BLaER1 treated with 17β-estradiol and CSF1 and Interleukin-3, amounts not matched to agents 10 nM and 100 nM (cell line): ENCODE data around the gene KIR2DL3.
"Not testable (repeated sequence)": the region's sequence is repeated elsewhere in the genome, so short reads cannot be mapped to it uniquely, and the experiment has no call there.

Experiments used
- H3K27ac ChIP-seq, 11 experiments: shearing (Covaris generic); formaldehyde crosslinking; 2 replicates each; pipeline ENCODE4 v1.8.1; 2022
- H3K27me3 ChIP-seq, 11 experiments: shearing (Covaris generic); formaldehyde crosslinking; 2 replicates each; pipeline ENCODE4 v1.8.1; 2022
- H3K36me3 ChIP-seq, 11 experiments: shearing (Covaris generic); formaldehyde crosslinking; 2 replicates each; pipeline ENCODE4 v1.8.1; 2022
- H3K4me1 ChIP-seq, 10 experiments: shearing (Covaris generic); formaldehyde crosslinking; 2 replicates each; pipeline ENCODE4 v1.8.1; 2022
- H3K4me2 ChIP-seq, 11 experiments: shearing (Covaris generic); formaldehyde crosslinking; 2 replicates each; pipeline ENCODE4 v1.8.1; 2022
- H3K4me3 ChIP-seq, 10 experiments: shearing (Covaris generic); formaldehyde crosslinking; 2 replicates each; pipeline ENCODE4 v1.8.1; 2022
- H3K9ac ChIP-seq, 11 experiments: shearing (Covaris generic); formaldehyde crosslinking; 2 replicates each; pipeline ENCODE4 v1.8.1; 2022
- H3K9me3 ChIP-seq, 11 experiments: shearing (Covaris generic); formaldehyde crosslinking; replicated peaks in 1 of 11; 2 replicates each; pipeline ENCODE4 v1.8.1; 2022
- H4K20me1 ChIP-seq, 11 experiments: shearing (Covaris generic); formaldehyde crosslinking; 2 replicates each; pipeline ENCODE4 v1.8.1; 2022
- Cebpa-rat ChIP-seq, 11 experiments: shearing (Covaris generic); IDR thresholded peaks; 2 replicates each; pipeline ENCODE4 v1.8.1; 2022

The KIR2DL3 gene

DNA sequence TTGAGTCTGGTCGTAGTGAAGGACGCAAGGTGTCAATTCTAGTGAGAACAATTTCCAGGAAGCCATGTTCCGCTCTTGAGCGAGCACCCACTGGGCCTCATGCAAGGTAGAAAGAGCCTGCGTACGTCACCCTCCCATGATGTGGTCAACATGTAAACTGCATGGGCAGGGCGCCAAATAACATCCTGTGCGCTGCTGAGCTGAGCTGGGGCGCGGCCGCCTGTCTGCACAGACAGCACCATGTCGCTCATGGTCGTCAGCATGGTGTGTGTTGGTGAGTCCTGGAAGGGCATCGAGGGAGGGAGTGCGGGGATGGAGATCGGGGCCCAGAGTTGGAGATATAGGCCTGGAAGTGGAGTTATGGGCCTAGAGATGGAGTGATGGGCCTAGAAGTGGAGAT, at the start of gene KIR2DL3:
KIR2DL3 (plus strand) TSS at position 208 of the 400 bp plus-strand sequence; CDS start at position 241, 33 bp downstream.
- H3K27me3 ChIP-seq, H3K4me1 ChIP-seq, H3K36me3 ChIP-seq, H3K27ac ChIP-seq, H3K4me2 ChIP-seq, H3K9ac ChIP-seq, H3K4me3 ChIP-seq, H4K20me1 ChIP-seq: not testable (repeated sequence)
- peaks cover 5 to 25% (median 16%) of the 10 kb centered on the region in 11 experiments; a peak in 20 of 22 replicates for H3K9me3 ChIP-seq

GRCh38 chr19:54691582-54692297, 46.6 kb upstream of the KIR2DL3 start:
- Histone ChIP-seq H3K36me3 (no peaks in the 10 kb centered on the region), H3K4me2 (peak overlapping the region in 7 of 11 experiments; percentile 14 to 75 (median 63); a peak in 12 of 22 replicates), H3K4me1 (peaks cover 21 to 38% (median 29%) of the 10 kb centered on the region in 10 experiments), H3K4me3 (no peak overlapping the region), H3K27ac (no peak overlapping the region), H3K9ac (no peak overlapping the region), H3K9me3 (peaks cover 0 to 3% (median 0%) of the 10 kb centered on the region in 11 experiments; a peak in 1 of 22 replicates), H4K20me1 (no peaks in the 10 kb centered on the region), H3K27me3 (no peaks in the 10 kb centered on the region)
- TF ChIP-seq Cebpa-rat (IDR thresholded peaks at IDR 0.05) = peak in 6 of 11 experiments; percentile 8 to 44 (median 26); a peak in 5 of 22 replicates

GRCh38 chr19:54692298-54692615, 46.1 kb upstream of the KIR2DL3 start:
- H3K36me3 ChIP-seq = no peaks in the 10 kb centered on the region
- no peak overlapping the region for H3K4me3 ChIP-seq
- H3K27ac ChIP-seq = no peak overlapping the region
- no peaks in the 10 kb centered on the region for H4K20me1 ChIP-seq
- TF ChIP-seq Cebpa-rat (IDR thresholded peaks at IDR 0.05) = no peak
- peaks cover 0 to 3% (median 0%) of the 10 kb centered on the region in 11 experiments; a peak in 1 of 22 replicates for H3K9me3 ChIP-seq
- no peak overlapping the region for H3K9ac ChIP-seq
- peaks cover 26 to 43% (median 34%) of the 10 kb centered on the region in 10 experiments for H3K4me1 ChIP-seq
- peak overlapping the region in 5 of 11 experiments; percentile 28 to 75 (median 65); a peak in 9 of 22 replicates for H3K4me2 ChIP-seq
- no peaks in the 10 kb centered on the region for H3K27me3 ChIP-seq

DNA sequence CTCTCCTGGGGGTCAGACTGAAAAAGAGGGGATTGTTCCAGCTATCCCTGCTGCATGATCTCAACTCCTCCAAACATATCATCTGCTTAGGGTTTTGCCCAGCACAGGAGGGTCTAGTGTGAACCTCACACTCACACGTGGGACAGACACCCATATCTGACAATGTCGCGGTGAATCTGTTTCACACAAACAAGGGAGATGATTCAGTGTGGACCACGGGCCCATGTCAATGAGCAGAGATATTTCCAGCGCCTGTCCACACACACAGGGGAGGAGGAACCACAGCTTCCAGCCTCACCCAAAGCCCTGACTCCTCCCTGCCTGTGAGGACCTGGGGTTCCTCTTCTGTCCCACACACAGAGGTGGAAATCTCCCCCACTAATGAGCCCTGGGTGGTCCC, 43.7 kb upstream of the KIR2DL3 start:
- no peak for TF ChIP-seq Cebpa-rat (IDR thresholded peaks at IDR 0.05)
- Histone ChIP-seq H3K4me1 (peaks cover 39 to 59% (median 50%) of the 10 kb centered on the region in 10 experiments), H3K4me3 (no peak overlapping the region), H4K20me1 (no peaks in the 10 kb centered on the region), H3K27me3 (no peaks in the 10 kb centered on the region), H3K9ac (no peak overlapping the region), H3K4me2 (peak overlapping the region in 10 of 11 experiments; percentile 81 to 99 (median 94); a peak in 17 of 22 replicates), H3K27ac (peak overlapping the region in 2 of 11 experiments; percentile 73 to 77; a peak in 1 of 22 replicates), H3K36me3 (no peaks in the 10 kb centered on the region), H3K9me3 (peaks cover 0 to 3% (median 0%) of the 10 kb centered on the region in 11 experiments; a peak in 1 of 22 replicates)

GRCh38 chr19:54696117-54696548, 42.2 kb upstream of the KIR2DL3 start:
- Histone ChIP-seq H3K27me3 (no peaks in the 10 kb centered on the region), H3K27ac (peak overlapping the region in 10 of 11 experiments; percentile 31 to 81 (median 74); a peak in 18 of 22 replicates), H3K36me3 (no peaks in the 10 kb centered on the region; a peak in 1 of 22 replicates), H3K4me2 (peak overlapping the region; percentile 81 to 99 (median 93)), H4K20me1 (no peaks in the 10 kb centered on the region), H3K4me3 (peak overlapping the region in 9 of 10 experiments; percentile 39 to 66 (median 52); a peak in 18 of 20 replicates), H3K9ac (peak overlapping the region in 10 of 11 experiments; percentile 46 to 73 (median 66); a peak in 18 of 22 replicates), H3K4me1 (peaks cover 39 to 59% (median 50%) of the 10 kb centered on the region in 10 experiments), H3K9me3 (peaks cover 0 to 3% (median 0%) of the 10 kb centered on the region in 11 experiments; a peak in 1 of 22 replicates)
- no peak for TF ChIP-seq Cebpa-rat (IDR thresholded peaks at IDR 0.05)

DNA sequence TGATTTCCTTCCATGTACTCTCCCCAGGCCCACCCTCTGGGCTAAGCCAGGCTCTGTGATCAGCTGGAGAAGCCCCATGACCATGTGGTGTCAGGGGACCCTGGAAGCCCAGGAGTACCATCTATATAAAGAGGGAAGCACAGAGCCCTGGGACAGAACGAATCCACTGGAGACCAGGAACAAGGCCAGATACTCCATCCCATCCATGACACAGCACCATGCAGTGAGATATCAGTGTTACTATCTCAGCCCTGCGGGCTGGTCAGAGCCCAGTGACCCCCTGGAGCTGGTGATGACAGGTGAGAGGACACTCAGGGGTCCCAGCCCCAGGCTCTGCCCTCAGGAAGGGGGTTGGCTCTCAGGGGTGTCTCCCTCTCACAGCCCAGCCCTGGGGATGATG, 41.5 kb upstream of the KIR2DL3 start:
- peak overlapping the region in 10 of 11 experiments; percentile 46 to 73 (median 66); a peak in 18 of 22 replicates for H3K9ac ChIP-seq
- peaks cover 0 to 3% (median 0%) of the 10 kb centered on the region in 11 experiments; a peak in 1 of 22 replicates for H3K9me3 ChIP-seq
- TF ChIP-seq Cebpa-rat (IDR thresholded peaks at IDR 0.05) = no peak
- peak overlapping the region in 10 of 11 experiments; percentile 31 to 81 (median 74); a peak in 18 of 22 replicates for H3K27ac ChIP-seq
- peak overlapping the region in 9 of 10 experiments; percentile 39 to 66 (median 52); a peak in 18 of 20 replicates for H3K4me3 ChIP-seq
- H3K36me3 ChIP-seq = no peaks in the 10 kb centered on the region; a peak in 1 of 22 replicates
- peaks cover 39 to 54% (median 48%) of the 10 kb centered on the region in 10 experiments for H3K4me1 ChIP-seq
- H3K4me2 ChIP-seq = peak overlapping the region; percentile 81 to 99 (median 93)
- no peaks in the 10 kb centered on the region for H3K27me3 ChIP-seq
- H4K20me1 ChIP-seq = no peaks in the 10 kb centered on the region

- Histone ChIP-seq H3K4me3 (0 out of 20 replicates have a peak overlapping the region, but pooled peaks of 2 of the 10 experiments have one; percentile 60 to 66), H3K27ac (0 out of 22 replicates have a peak overlapping the region, but pooled peaks of 1 of the 11 experiments have one; percentile 13), H3K4me1 (peaks cover 39 to 52% (median 46%) of the 10 kb centered on the region in 10 experiments), H3K4me2 (peak overlapping the region; percentile 53 to 99 (median 90); a peak in 21 of 22 replicates)
- H3K36me3 ChIP-seq, H4K20me1 ChIP-seq, H3K27me3 ChIP-seq, H3K9ac ChIP-seq, H3K9me3 ChIP-seq: not testable (repeated sequence)
These were observed 40.6 kb upstream of the KIR2DL3 start for GRCh38 chr19:54697716-54698115.

DNA sequence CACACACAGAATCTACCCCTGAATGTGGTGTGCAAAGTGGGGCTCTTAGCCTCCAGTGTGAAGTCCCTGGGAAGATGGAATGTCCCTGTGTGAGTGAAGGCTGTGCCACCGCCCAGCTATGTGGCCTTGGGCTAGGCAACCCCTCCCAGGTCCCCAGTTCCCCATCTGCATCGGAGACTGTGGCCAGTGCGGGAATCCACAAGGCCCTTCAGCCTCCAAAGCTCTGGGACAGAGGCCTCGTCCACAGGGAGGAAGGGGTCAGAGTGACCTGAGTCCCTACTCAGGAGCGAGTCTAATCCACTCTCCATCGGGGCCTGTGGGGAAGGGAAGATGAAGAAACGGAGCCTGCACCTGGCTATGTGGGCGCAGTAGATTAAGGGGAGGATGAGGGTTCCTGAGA, 33.4 kb upstream of the KIR2DL3 start:
- no peak overlapping the region for H3K4me3 ChIP-seq
- H3K4me2 ChIP-seq = no peak overlapping the region
- no peaks in the 10 kb centered on the region for H4K20me1 ChIP-seq
- TF ChIP-seq Cebpa-rat (IDR thresholded peaks at IDR 0.05) = no peak
- H3K9me3 ChIP-seq = no peaks in the 10 kb centered on the region
- H3K4me1 ChIP-seq = peaks cover 13 to 32% (median 26%) of the 10 kb centered on the region in 10 experiments
- no peak overlapping the region for H3K9ac ChIP-seq
- no peaks in the 10 kb centered on the region for H3K27me3 ChIP-seq
- no peak overlapping the region for H3K27ac ChIP-seq
- no peaks in the 10 kb centered on the region; a peak in 1 of 22 replicates for H3K36me3 ChIP-seq

DNA sequence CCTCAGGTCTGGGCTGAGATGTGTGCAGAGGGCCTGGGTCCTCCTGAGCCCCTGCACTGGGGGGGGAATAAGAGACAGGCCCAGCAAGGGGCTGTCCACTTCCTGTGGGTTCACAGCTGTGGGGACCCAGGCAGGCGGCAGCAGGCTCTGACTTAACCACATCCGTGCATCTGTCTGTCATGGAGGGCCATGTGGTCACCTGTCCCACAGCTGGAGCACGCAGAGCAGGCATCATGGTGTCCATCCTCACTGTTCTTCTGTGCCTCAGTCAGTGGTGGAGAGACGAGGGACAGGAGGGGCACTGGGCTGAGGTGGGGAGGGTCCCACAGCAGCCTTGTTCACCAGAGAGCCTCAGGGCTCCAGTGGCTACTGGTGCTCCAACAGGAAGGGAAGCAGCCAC, 30.4 kb upstream of the KIR2DL3 start:
- Histone ChIP-seq H3K27me3 (no peaks in the 10 kb centered on the region), H3K36me3 (no peaks in the 10 kb centered on the region), H3K4me1 (peaks cover 13 to 33% (median 30%) of the 10 kb centered on the region in 10 experiments), H3K4me2 (peak overlapping the region; percentile 27 to 90 (median 77)), H4K20me1 (no peaks in the 10 kb centered on the region), H3K9ac (peak overlapping the region in 1 of 11 experiments; percentile 35; a peak in 2 of 22 replicates), H3K27ac (peak overlapping the region in 5 of 11 experiments; percentile 22 to 52 (median 30); a peak in 7 of 22 replicates), H3K9me3 (0 out of 22 replicates have a peak, but pooled peaks cover 0 to 3% (median 0%) of the 10 kb centered on the region in 11 experiments), H3K4me3 (no peak overlapping the region; a peak in 1 of 20 replicates)
- TF ChIP-seq Cebpa-rat (IDR thresholded peaks at IDR 0.05) = no peak
